ENCODE data around the gene LDAF1.

GRCh38 chr16:21189311-21189710 is 30.8 kb downstream of the LDAF1 start:
- TF ChIP-seq CTCF (IDR thresholded peaks at IDR 0.05) (no peak), POLR2A (IDR thresholded peaks at IDR 0.05) (no peak), POLR2AphosphoS5 (IDR thresholded peaks at IDR 0.05; ENCODE audit: insufficient read depth in 1 of 2, low read depth in 1 of 2) (no peak)

All from vagina (tissue), 2 donors.